H1 (cell line): ENCODE results near the gene KCTD16. TPM values are rescaled to one million over a fixed set of nuclear protein-coding genes. Genes with fewer than 3 reads are reported as not detected.

Experiments
- CTCF ChIA-PET: fragments of 300-600 bp; sonication (Branson Sonifier 250); formaldehyde crosslinking; loops from one replicate; lab custom pipeline; 2021; ENCODE audit not compliant: partially characterized antibody; lab: Charles Lee
- POLR2A ChIA-PET: fragments of 300-600 bp; sonication (Branson Sonifier 250); formaldehyde crosslinking; loops from one replicate; lab custom pipeline; 2021; ENCODE audit warnings: inconsistent platforms; ENCODE audit not compliant: partially characterized antibody; lab: Charles Lee
- DNase-seq, 2 experiments: peaks; one replicate each; pipeline versions ENCODE4 v3.0.0 to v3.0.0-alpha.2; 2010 to 2022; ENCODE audit warnings: low spot score in 2 of 2, low read depth in 1 of 2, mixed read lengths in 1 of 2
- FAIRE-seq: peaks from 2 replicates; lab custom pipeline; 2011; peaks lifted over from hg19 to GRCh38; lab: Jason Lieb, UNC
- H2AFZ ChIP-seq: 2 replicates; pipeline ENCODE4 v1.8.1; 2012; ENCODE audit warnings: low read length, inconsistent platforms
- H2AK5ac ChIP-seq: 2 replicates; pipeline ENCODE4 v1.6.1; 2013; ENCODE audit warnings: low read depth, low read length
- H2BK120ac ChIP-seq: replicated peaks from 2 replicates; pipeline ENCODE3; 2013; ENCODE audit warnings: low read depth, low read length, inconsistent platforms
- H2BK12ac ChIP-seq: 2 replicates; pipeline ENCODE4 v1.6.1; 2013; ENCODE audit warnings: low read depth, low read length
- H2BK15ac ChIP-seq: 2 replicates; pipeline ENCODE4 v1.6.1; 2013; ENCODE audit warnings: low read length
- H2BK20ac ChIP-seq: 2 replicates; pipeline ENCODE4 v1.6.1; 2013; ENCODE audit warnings: low read length
- H2BK5ac ChIP-seq: 2 replicates; pipeline ENCODE4 v1.6.1; 2013; ENCODE audit warnings: low read depth, low read length
- H3K14ac ChIP-seq: 2 replicates; pipeline ENCODE4 v1.6.1; 2013; ENCODE audit warnings: inconsistent platforms; ENCODE audit not compliant: insufficient read length
- H3K18ac ChIP-seq: 2 replicates; pipeline ENCODE4 v1.6.1; 2013; ENCODE audit warnings: low read length; ENCODE audit errors: extremely low read depth
- H3K23ac ChIP-seq: 2 replicates; pipeline ENCODE4 v1.6.1; 2013; ENCODE audit warnings: inconsistent platforms; ENCODE audit not compliant: insufficient read length
- H3K23me2 ChIP-seq: 2 replicates; pipeline ENCODE4 v1.6.1; 2013; ENCODE audit warnings: low read depth, low read length
- H3K27ac ChIP-seq: 2 replicates; pipeline ENCODE4 v1.6.1; 2011; ENCODE audit warnings: low read depth, low read length, inconsistent platforms
- H3K27me3 ChIP-seq, 4 experiments: replicated peaks in 1 of 4; 1 replicate in 1 of 4; 2 replicates in 3 of 4; pipeline versions ENCODE4 v1.6.1 to v1.8.1; 2011 to 2013; ENCODE audit warnings: low read length in 3 of 4, mild to moderate bottlenecking in 3 of 4, inconsistent platforms in 2 of 4, mixed read lengths in 2 of 4, moderate library complexity in 1 of 4; ENCODE audit not compliant: control insufficient read depth in 3 of 4, insufficient read depth in 3 of 4; ENCODE audit errors: extremely low read depth in 1 of 4
- H3K36me3 ChIP-seq, 4 experiments: 2 replicates each; pipeline versions ENCODE4 v1.6.1 to v1.8.1; 2011 to 2013; ENCODE audit warnings: mild to moderate bottlenecking in 4 of 4, low read length in 3 of 4, moderate library complexity in 2 of 4, control low read depth in 1 of 4, inconsistent platforms in 1 of 4; ENCODE audit not compliant: insufficient read depth in 4 of 4, control insufficient read depth in 2 of 4
- H3K4ac ChIP-seq: replicated peaks from 2 replicates; pipeline ENCODE3; 2013; ENCODE audit warnings: low read length, low read depth, mixed read lengths, inconsistent platforms; ENCODE audit not compliant: insufficient read length
- H3K4me1 ChIP-seq, 4 experiments: replicated peaks in 1 of 4; 1 replicate in 1 of 4; 2 replicates in 3 of 4; pipeline versions ENCODE4 v1.6.1 to v1.8.1; 2011 to 2013; ENCODE audit warnings: low read length in 3 of 4, inconsistent platforms in 2 of 4, mixed read lengths in 1 of 4; ENCODE audit not compliant: insufficient read depth in 4 of 4, control insufficient read depth in 3 of 4
- H3K4me2 ChIP-seq, 2 experiments: 2 replicates each; pipeline versions ENCODE4 v1.6.1 to v1.8.1; 2011 to 2013; ENCODE audit warnings: low read depth in 2 of 2, low read length in 2 of 2, control low read depth in 1 of 2, inconsistent platforms in 1 of 2, mild to moderate bottlenecking in 1 of 2; ENCODE audit not compliant: insufficient read depth in 1 of 2
- H3K4me3 ChIP-seq, 4 experiments: fragments of 200-600, 300-600 bp in 1 of 4; sonication (generic), shearing (Covaris generic), sonication (Bioruptor Twin) in 1 of 4; 2 replicates each; pipeline versions ENCODE4 v1.5.1 to v1.8.1; 2011 to 2016; ENCODE audit warnings: low read length in 4 of 4, low read depth in 3 of 4, control low read depth in 2 of 4, inconsistent platforms in 2 of 4, mild to moderate bottlenecking in 2 of 4, mixed read lengths in 1 of 4, moderate library complexity in 1 of 4; ENCODE audit not compliant: insufficient read depth in 2 of 4; ENCODE audit errors: extremely low read depth in 1 of 4
- H3K56ac ChIP-seq: replicated peaks from 2 replicates; pipeline ENCODE3; 2013; ENCODE audit warnings: low read depth, mild to moderate bottlenecking, mixed read lengths, low read length, inconsistent platforms; ENCODE audit not compliant: insufficient read length
- H3K79me1 ChIP-seq: 2 replicates; pipeline ENCODE4 v1.6.1; 2013; ENCODE audit warnings: low read depth, low read length, control low read depth
- H3K79me2 ChIP-seq, 2 experiments: 2 replicates each; pipeline versions ENCODE4 v1.6.1 to v1.8.1; 2012 to 2013; ENCODE audit warnings: low read length in 2 of 2, mild to moderate bottlenecking in 2 of 2, inconsistent platforms in 1 of 2; ENCODE audit not compliant: insufficient read depth in 2 of 2, control insufficient read depth in 1 of 2
- H3K9ac ChIP-seq, 4 experiments: replicated peaks in 1 of 4; 1 replicate in 1 of 4; 2 replicates in 3 of 4; pipeline versions ENCODE4 v1.6.1 to v1.8.1; 2011 to 2013; ENCODE audit warnings: low read depth in 3 of 4, low read length in 3 of 4, control low read depth in 2 of 4, mild to moderate bottlenecking in 2 of 4, moderate library complexity in 2 of 4, inconsistent platforms in 1 of 4; ENCODE audit errors: extremely low read depth in 1 of 4
- H3K9me3 ChIP-seq, 2 experiments: 2 replicates each; pipeline versions ENCODE4 v1.6.1 to v1.8.1; 2012 to 2013; ENCODE audit warnings: mild to moderate bottlenecking in 2 of 2, moderate library complexity in 2 of 2, control low read depth in 1 of 2, inconsistent platforms in 1 of 2, low read depth in 1 of 2, low read length in 1 of 2, mixed read lengths in 1 of 2; ENCODE audit not compliant: insufficient read depth in 2 of 2
- H4K20me1 ChIP-seq, 2 experiments: replicated peaks in 1 of 2; 2 replicates each; pipeline versions ENCODE3 to v1.8.1; 2011 to 2013; ENCODE audit warnings: inconsistent platforms in 2 of 2, low read length in 2 of 2, mild to moderate bottlenecking in 1 of 2; ENCODE audit not compliant: insufficient read depth in 2 of 2, control insufficient read depth in 1 of 2
- H4K5ac ChIP-seq: 2 replicates; pipeline ENCODE4 v1.6.1; 2013; ENCODE audit warnings: low read length, low read depth, mixed read lengths, inconsistent platforms; ENCODE audit not compliant: insufficient read length
- H4K8ac ChIP-seq: 2 replicates; pipeline ENCODE4 v1.8.0; 2013; ENCODE audit warnings: mild to moderate bottlenecking, moderate library complexity, low read length, inconsistent platforms; ENCODE audit not compliant: insufficient read depth; ENCODE audit errors: extremely low read depth
- H4K91ac ChIP-seq: replicated peaks from 2 replicates; pipeline ENCODE3; 2013; ENCODE audit warnings: low read length, mixed read lengths, inconsistent platforms; ENCODE audit not compliant: insufficient read length
- CREB1 ChIP-seq: IDR thresholded peaks from 2 replicates; pipeline ENCODE4 v1.6.1; 2012; ENCODE audit warnings: inconsistent platforms
- GABPA ChIP-seq: IDR thresholded peaks from 2 replicates; pipeline ENCODE4 v1.6.1; 2011; ENCODE audit warnings: mild to moderate bottlenecking, low read length, moderate library complexity, borderline replicate concordance; ENCODE audit not compliant: insufficient read depth
- WGBS, 2 experiments: shearing (Covaris generic) in 1 of 2; methylation state at CpG; one replicate each; pipeline versions ENCODE4 v1.1.6 to v1.1.7; 2013 to 2015; ENCODE audit warnings: low lambda C conversion rate in 2 of 2, mixed read lengths in 2 of 2, inconsistent platforms in 1 of 2, low coverage in 1 of 2, missing lambda C conversion rate in 1 of 2; ENCODE audit not compliant: insufficient replicate concordance in 2 of 2, insufficient coverage in 1 of 2, insufficient read length in 1 of 2; ENCODE audit errors: extremely low coverage in 1 of 2, missing lambda C conversion rate in 1 of 2; 5-methylcytosine and 5-hydroxymethylcytosine counted together
- polyA plus RNA-seq, 7 experiments: library from polyadenylated mRNA; depleted of rRNA in 3 of 7; stranded (reverse) in 5 of 7; unstranded in 2 of 7; fragments of >200 nt in 5 of 7; fragments of 200-250 nt in 2 of 7; gene quantifications; 1 replicate in 5 of 7; 2 replicates in 1 of 7; 4 replicates in 1 of 7; pipeline versions ENCODE4 v1.2.1 to v1.2.3, GENCODE V29; 2011 to 2013; ENCODE audit warnings: missing spikeins in 2 of 7, mixed read lengths in 2 of 7
- total RNA-seq: library from RNA; stranded (reverse); fragmentation: NEBNext Ultra II Directional; extraction: Animal tissue kit (Norgen Biotek cat#: 25700); gene quantifications from 2 replicates; pipeline ENCODE4 v1.2.1, GENCODE V29; 2021

The KCTD16 gene
- total and polyA plus RNA-seq, 2 of the 8 experiments (the other 6 are each of a cell fraction or from before 2014, with no cell fraction given) = 0.03 to 0.24 TPM

- Histone ChIP-seq H4K91ac (no peak overlapping the region), H2AFZ (no peak overlapping the region), H3K4me3 (no peak overlapping the region), H3K9me3 (no peaks in the 10 kb centered on the region), H2BK20ac (no peak overlapping the region), H3K36me3 (no peaks in the 10 kb centered on the region), H3K56ac (no peak overlapping the region), H2BK120ac (no peak overlapping the region), H4K8ac (no peak overlapping the region), H3K27ac (no peak overlapping the region), H2BK15ac (no peak overlapping the region), H2BK12ac (no peak overlapping the region), H3K79me2 (no peaks in the 10 kb centered on the region), H3K9ac (no peak overlapping the region), H3K23me2 (no peaks in the 10 kb centered on the region), H3K4me1 (peaks cover 0 to 8% (median 6%) of the 10 kb centered on the region in 4 experiments; a peak in 3 of 7 replicates), H3K4ac (no peak overlapping the region), H4K5ac (no peak overlapping the region), H3K79me1 (no peaks in the 10 kb centered on the region), H4K20me1 (no peaks in the 10 kb centered on the region), H3K18ac (no peak overlapping the region), H3K23ac (no peak overlapping the region), H3K14ac (no peak overlapping the region), H3K27me3 (no peaks in the 10 kb centered on the region), H2AK5ac (no peak overlapping the region), H3K4me2 (no peak overlapping the region), H2BK5ac (no peak overlapping the region)
- DNase-seq = no peak
- no peak for FAIRE-seq
- ChIA-PET POLR2A (no interaction called here), CTCF (no interaction called here)
- 89% methylated on average over 4 of the region's 4 CpGs; no CpG with 5 or more reads in 1 of the 2 experiments for WGBS, 2 experiments
- no peak for TF ChIP-seq GABPA
- TF ChIP-seq CREB1 = no peak
These were observed 144.4 kb downstream of the KCTD16 start for GRCh38 chr5:144315026-144315425.
